Breast epithelium (tissue), 3 donors: ENCODE data around the gene MERTK.

Source experiments
- POLR2A ChIP-seq: fragments of 450-650 bp; IDR thresholded peaks from one replicate; pipeline ENCODE4 v1.6.1; 2016; ENCODE audit warnings: antibody characterized with exemption, mild to moderate bottlenecking, moderate library complexity
- POLR2AphosphoS5 ChIP-seq, 3 donors: sonication (generic); formaldehyde crosslinking; IDR thresholded peaks; one replicate each; pipeline ENCODE4 v1.6.1; 2017; ENCODE audit warnings: antibody characterized with exemption in 3 of 3
- TF ChIP-seq, protein P1 (sequence below), 3 donors: fragments of 450-650 bp; IDR thresholded peaks; one replicate each; pipeline ENCODE4 v1.5.1; 2016 to 2017; ENCODE audit warnings: antibody characterized with exemption in 3 of 3, mild to moderate bottlenecking in 3 of 3, moderate library complexity in 3 of 3

DNA sequence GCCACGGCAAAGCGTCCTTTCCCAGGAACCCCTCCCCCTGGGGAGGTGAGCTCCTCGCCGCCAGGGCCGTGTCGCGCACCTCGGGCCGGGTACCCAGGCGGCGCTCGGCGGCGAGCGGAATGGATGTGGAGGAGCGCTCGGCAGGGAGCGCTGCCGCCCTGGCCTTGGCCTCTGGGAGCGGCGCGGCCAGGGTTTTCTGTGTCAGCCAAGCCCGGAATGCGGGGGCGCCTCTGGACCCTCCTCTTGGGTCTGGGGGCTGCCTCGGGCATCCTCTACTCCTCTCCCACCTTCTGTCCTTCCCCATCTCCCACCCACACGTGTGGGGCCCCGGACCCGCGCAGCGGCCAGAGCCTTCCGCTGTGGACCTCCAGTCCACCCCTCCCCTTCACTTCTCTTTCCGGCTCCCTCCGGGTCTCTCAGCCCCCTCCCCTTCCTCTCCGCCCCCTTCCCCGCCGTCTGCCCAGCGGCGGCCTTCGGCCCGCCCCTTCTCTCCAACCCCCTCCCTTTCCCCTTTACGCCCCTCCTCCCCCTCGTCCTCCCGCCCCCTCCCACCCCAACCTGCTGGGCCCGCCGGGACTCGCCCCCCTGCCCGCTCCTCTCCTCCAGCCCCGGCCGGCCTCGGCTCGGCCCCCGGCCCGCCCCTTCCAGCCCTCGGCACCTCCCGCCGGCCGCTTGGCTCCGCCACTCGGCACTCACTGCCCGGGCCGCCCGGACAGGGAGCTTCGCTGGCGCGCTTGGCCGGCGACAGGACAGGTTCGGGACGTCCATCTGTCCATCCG lies at the start of gene MERTK:
- TF ChIP-seq, protein P1, sequence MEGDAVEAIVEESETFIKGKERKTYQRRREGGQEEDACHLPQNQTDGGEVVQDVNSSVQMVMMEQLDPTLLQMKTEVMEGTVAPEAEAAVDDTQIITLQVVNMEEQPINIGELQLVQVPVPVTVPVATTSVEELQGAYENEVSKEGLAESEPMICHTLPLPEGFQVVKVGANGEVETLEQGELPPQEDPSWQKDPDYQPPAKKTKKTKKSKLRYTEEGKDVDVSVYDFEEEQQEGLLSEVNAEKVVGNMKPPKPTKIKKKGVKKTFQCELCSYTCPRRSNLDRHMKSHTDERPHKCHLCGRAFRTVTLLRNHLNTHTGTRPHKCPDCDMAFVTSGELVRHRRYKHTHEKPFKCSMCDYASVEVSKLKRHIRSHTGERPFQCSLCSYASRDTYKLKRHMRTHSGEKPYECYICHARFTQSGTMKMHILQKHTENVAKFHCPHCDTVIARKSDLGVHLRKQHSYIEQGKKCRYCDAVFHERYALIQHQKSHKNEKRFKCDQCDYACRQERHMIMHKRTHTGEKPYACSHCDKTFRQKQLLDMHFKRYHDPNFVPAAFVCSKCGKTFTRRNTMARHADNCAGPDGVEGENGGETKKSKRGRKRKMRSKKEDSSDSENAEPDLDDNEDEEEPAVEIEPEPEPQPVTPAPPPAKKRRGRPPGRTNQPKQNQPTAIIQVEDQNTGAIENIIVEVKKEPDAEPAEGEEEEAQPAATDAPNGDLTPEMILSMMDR (IDR thresholded peaks at IDR 0.05), result peak; percentile 34 to 66 (median 56)
- TF ChIP-seq POLR2AphosphoS5 (IDR thresholded peaks at IDR 0.05) (peak in 2 of 3 donors; percentile 42 to 72), POLR2A (peak; percentile 47)
